Gastroesophageal sphincter (tissue), 3 donors: Measurements from ENCODE around the gene LENEP.

Experiments
- CTCF ChIP-seq, 4 experiments: fragments of 200-600 bp in 2 of 4; fragments of 450-650 bp in 2 of 4; sonication (generic) in 1 of 4; IDR thresholded peaks; one replicate each; pipeline ENCODE4 v1.5.1; 2017 to 2019; ENCODE audit warnings: antibody characterized with exemption in 4 of 4, mild to moderate bottlenecking in 2 of 4, moderate library complexity in 2 of 4
- POLR2A ChIP-seq, 2 donors: fragments of 450-650 bp; IDR thresholded peaks; one replicate each; pipeline ENCODE4 v1.6.1; 2017; ENCODE audit warnings: antibody characterized with exemption in 2 of 2, mild to moderate bottlenecking in 2 of 2, moderate library complexity in 1 of 2
- POLR2AphosphoS5 ChIP-seq: sonication (generic); formaldehyde crosslinking; IDR thresholded peaks from one replicate; pipeline ENCODE4 v1.6.1; 2017; ENCODE audit warnings: antibody characterized with exemption

GRCh38 chr1:154959426-154959780, 34.0 kb upstream of the LENEP start:
- TF ChIP-seq POLR2AphosphoS5 (no peak), CTCF (IDR thresholded peaks at IDR 0.05) (no peak), POLR2A (IDR thresholded peaks at IDR 0.05) (no peak)
